GM21423 (cell line): ENCODE data around the gene GJA4.

Experiments
- ATAC-seq: cut with Tn5 transposase; IDR thresholded peaks from one replicate; pipeline ENCODE4 v1.9.1; 2021; ENCODE audit warnings: mild to moderate bottlenecking, moderate library complexity; ENCODE audit not compliant: unreplicated experiment

The GJA4 gene

DNA sequence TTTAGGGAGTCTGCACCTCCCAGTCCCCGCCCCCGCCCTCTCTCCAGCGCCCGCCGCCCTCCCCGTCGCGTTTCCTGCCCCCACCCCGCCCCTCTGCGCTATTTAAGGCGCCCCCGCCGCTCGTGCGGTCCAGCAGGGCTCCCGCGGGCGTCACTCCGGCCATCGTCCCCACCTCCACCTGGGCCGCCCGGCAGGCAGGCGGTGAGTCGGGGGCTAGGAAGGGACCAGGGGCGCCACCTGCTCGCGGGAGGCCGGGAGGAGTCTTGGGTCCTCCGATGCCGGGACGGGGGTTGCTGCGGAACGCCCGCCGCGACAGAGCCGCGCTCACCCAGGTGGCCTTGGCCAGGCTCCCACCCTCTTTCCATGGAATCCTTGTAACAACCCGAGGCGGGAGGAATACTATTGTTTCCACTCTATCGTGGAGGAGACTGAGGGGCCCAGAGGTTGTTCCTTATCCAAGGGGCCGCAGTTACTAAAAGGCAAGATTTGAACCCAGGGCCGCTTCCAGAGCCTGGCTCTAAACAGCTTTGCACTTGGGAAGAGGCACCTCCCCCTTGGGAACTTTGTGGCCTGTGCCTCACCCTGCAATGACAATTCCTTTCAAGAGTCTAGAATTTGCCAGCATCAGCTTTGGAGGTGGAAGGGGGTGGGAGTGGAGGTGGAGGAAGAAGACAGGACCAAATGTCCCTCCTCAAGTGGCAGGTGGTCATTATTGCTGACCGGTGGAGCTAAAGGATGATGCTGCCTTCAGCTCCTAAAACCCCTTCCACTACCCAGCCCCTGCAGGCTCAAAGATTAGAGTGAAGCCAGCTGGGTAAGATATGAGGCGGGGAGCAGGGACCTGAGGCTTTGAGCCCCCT is at the start of gene GJA4:
GJA4 (plus strand) TSS at position 132 of the 860 bp plus-strand sequence. CDS start 1,215 bp downstream, outside the sequence.
- no peak for ATAC-seq

DNA sequence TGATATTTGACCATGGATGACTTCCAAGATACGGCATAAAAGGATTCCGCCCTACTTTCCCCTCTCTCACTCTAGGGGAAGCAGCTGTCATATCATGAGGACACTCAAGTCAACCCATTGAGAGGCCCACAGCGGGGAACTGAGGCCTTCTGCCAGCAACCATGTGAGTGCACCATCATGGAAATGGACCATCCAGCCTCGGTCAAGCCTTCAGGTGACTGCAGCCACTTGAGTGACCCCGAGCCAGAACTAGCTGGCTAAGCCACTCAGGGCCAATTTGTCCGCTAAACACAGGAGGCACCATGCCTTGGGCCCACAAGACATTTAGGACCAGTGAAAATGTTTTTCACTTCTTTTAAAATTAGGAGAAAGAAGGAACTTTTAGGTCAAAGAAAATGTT is 49.0 kb upstream of the GJA4 start:
- ATAC-seq = no peak

DNA sequence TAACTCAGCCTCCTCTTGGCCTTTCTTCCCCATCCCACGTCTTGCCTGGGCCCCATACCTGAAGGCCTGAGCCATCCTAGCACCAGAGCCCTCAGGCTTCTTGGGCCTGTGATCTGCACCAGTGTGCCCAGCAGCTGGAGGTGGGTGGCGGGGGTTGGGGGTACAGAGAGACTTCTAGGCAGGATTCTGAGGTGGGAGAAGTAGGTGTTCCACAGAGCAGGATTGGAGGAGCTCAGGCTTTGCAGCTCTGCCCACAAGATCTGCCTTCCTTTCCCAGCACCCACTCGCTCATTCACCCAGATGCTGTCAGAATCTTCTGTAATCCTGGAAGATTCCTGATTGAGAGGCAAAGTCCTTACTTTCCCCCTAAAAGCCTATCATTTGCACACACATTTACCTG is 47.9 kb upstream of the GJA4 start:
- ATAC-seq = no peak

DNA sequence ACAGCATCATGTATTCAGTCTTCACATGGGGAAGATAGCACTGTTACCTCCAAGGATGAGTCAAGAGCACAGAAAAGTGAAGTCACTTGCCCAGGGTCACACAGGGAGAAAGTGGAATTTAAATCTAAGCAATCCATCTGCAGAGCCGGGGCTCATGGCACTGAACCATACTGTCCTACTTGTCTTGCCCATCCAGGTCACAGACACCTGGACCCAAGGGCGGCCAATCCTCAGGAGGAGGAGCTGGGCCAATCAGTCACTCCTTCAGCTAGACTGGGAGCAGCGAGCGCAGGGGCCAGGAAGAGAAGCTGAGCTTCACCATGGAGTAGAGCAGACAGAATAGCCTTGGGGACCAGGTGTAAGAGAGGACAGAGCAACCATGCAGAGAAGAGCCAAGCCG is 47.1 kb upstream of the GJA4 start:
- ATAC-seq = no peak

DNA sequence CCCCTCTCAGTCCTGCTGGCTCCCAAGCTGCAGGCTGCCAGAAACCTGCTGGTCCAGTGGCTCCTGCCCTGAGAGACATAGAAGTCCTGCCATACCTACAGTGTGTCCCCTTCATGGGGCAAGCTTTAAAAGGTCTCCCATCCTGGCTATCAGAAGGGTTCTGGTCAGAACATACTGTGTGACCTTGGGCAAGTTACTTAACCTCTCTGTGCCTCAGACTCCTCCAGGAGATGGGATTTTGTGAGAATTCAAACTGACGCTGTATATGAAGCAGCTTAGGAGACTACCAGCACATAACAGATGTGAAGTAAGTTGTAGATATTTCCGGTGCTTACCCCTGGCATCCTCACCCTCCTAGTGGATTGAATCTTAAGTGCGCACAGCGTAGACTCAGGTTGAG is 46.7 kb upstream of the GJA4 start:
- no peak for ATAC-seq

DNA sequence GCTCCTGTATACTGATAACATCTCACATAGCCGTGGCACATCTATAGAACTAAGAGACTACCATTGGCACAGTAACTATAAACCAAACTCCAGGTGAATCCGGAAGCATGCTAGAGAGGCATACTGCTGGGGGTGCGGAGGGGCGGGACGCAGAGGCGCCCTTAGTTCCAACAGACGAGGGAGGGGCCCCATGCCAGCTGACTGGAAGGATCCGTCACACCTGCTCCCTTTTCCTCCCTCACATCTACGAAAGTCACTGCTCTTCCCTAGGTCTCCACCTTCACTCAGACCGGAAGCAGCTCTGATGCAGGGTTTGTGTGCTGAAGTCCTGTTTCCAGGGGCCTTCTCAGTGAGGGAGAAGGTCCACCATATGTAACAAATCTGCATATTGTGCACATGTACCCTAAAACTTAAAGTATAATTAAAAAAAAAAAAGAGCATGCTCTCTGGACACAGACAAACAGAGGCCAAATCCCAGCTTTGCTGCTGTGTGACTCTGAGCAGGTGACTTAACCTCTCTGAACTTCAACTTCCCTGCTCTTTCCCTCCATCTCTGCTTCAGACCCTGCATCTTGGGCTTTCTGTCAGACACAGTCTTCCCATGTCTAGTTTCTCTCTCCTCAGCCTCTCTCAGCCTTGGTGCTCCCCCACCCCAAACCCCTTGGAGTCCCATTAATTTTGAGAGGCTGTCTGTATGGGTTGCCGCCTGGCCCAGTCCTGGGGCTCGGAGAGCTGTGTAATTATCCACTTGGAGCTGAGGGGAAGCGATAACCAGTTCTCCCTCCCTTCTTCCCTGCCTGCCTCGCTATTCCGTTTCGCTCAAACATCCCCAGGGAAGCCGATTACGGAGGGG is 45.8 kb upstream of the GJA4 start:
- ATAC-seq = no peak

DNA sequence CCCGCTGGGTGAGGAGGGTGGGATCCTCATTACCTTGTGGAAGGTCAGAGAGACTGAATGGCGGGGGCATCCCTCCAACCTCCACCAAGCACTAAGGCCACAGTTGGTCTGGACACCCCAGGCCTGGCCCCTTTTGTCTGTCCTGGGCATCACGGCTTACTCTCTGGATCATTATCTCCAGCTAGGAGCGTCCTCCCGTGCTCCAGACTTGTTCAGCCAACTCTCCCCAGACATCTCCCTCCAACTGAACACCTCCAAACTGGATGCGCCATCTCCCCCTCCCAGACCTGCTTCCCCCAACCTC is 45.2 kb upstream of the GJA4 start:
- ATAC-seq = no peak

DNA sequence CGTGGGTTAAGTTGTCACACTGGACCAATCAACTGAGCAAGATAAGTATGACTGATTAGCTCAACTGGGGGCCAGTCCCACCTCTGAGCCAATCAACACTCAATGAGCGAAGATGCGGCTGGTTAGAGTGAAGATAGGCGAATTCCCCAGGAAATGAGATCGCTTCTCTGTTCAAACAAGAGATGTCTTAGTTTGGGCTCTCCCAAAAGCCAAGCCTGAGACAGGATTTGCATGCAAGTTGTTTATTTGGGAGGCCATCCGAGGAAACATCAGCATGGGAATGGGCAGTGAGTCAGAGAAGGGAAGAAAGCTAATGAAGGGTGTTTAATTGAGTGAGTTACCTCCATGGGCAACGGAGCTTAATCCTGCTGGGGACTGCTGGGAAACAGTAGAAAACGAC is 42.8 kb upstream of the GJA4 start:
- no peak for ATAC-seq

DNA sequence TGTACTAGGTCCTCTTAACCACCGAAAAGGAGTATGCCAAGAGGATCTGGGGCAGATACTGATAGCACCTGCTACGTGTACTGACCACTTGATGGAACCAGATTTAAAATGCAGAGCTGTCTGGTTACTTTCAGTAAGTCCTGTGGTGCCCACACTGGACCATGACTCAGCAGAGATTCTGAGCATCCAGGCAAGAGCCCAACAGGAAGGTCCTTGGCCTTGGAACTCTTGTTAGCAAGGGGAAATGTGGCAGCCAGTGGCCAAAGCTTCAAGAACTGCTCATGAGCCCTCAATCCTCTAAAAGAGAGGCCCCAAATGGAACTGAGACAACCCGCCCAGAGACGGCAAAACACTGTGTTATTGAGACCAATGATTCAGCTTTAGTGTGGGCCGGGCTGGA is 42.2 kb upstream of the GJA4 start:
- no peak for ATAC-seq

DNA sequence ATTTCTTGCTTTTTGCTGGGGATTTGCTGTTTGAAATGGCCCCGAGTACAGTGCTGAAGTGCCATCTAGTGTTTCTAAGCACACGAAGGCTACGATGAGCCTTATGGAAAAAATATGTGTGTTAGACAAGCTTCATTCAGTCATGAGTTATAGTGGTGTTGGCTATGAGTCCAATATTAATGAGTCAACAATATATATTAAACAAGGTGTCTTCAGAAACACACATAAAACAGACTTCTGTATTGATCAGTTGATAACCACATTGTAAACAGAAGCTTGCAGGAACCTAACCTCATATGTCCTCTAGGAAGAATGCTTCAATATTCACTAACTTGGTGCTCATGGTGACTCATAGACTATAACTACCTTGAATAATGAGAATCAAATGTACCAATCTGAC is 39.6 kb upstream of the GJA4 start:
- ATAC-seq = no peak

DNA sequence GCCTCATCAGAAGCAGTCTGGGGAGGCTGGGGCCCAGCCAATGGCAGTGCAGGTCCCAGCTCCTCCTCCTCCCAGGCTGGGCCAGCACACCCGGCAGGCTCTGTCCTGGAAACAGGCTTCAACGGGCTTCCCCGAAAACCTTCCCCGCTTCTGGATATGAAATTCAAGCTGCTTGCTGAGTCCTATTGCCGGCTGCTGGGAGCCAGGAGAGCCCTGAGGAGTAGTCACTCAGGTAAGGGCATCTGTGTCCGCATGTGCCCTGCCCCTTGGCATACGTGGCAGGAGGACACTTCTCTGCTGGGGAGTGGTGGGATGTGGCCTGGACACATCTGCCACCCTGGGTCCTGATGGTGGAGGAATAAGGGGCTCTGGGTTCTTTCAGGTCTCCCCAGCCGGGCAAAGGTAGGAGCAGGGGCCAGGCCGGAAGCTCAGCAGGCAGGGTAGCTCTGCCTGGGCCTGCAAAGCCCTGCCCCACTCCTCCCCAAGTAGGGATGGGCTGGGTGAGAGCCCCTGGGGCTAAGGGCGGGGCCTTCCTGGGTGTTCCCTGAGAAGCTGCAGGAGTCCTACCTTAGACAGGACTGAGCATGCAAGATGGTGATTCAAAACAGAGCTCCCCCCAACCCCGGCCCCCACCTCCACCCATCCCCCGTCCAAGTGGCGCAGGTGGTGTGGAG is 37.7 kb upstream of the GJA4 start, which contains the start of gene GJB5:
GJB5 (plus strand) TSS at position 84 of the 674 bp plus-strand sequence. CDS start 2,284 bp downstream, outside the sequence.
- ATAC-seq = no peak

DNA sequence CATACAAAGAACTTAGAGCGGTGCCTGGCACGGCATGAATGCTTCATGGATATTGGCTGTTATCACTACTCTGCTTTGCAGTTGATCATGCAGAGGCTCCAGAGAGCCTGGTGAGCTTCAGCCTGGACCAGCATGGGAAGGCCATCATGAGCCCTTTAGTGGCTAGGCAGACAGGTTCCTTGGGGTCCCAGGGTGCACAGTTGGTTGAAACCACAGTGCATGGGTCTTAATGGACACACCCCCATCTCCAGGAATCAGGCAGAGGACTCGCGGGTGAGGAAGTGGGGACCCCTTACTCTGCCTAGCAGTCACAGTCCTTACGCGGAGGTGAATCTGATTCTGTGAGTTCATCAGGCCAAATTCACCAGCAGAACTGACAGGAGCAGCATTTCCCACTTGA is 36.8 kb upstream of the GJA4 start:
- ATAC-seq = no peak

DNA sequence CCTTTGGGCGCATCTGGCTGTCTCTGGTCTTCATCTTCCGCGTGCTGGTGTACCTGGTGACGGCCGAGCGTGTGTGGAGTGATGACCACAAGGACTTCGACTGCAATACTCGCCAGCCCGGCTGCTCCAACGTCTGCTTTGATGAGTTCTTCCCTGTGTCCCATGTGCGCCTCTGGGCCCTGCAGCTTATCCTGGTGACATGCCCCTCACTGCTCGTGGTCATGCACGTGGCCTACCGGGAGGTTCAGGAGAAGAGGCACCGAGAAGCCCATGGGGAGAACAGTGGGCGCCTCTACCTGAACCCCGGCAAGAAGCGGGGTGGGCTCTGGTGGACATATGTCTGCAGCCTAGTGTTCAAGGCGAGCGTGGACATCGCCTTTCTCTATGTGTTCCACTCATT is 35.4 kb upstream of the GJA4 start:
- no peak for ATAC-seq

DNA sequence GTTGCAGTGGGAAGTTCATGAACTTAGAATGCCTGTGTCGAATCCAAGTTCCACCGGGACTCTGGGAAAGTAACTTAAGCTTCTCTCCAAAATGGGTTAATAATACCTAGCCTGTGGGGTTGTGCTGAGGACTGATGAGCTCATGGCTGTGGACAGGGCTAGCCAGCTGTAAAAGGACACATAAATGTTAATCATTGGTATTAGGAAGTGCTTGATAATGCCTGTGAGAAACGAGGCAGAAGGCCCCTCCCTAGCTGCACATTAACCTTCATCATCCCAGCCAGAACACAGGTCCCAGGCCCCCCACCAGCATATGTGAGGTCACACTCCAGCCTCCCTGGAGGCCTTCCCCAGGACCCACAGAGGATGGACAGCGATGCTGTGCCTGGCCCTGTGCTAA is 34.0 kb upstream of the GJA4 start:
- no peak for ATAC-seq

DNA sequence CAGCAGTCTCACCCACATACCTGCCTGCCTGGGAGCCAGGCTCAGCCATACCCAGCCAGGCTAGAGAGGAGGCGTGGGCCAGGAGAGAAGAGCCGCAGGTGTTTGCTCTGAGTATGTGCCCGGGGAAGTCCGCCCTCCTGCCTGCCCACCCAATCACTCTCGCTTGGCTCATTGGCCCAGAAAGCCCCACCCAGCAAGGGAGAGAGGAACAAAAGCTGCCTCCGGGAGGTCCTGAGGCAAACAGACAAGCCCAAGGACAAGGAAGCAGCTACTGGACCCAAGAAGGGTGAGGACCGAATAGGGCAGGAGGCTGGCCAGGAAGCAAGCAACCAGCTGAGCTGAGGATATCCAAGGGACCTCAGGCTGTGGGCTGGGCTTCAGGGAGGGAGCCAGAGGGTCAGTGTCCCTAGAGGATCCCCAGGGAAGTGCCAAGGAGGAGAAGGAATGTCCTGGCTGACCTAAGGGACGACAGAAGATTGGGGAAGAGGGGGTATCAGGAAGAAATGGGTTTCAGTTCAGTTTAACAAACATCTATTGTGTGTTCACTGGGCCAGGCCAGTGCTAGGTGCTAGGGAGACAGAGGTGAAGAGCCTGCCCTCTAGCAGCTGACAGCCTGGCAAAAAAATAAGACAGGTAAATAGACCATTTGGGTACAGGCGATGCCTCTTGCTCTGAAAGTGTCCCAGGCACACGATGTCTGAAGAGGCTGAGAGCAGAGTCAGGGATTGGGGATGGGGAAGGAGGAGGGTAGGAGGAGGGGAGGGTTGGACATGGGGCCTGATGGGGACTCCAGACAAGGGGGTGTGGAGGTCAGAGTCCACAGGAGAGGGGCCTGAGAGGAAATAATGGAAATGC is 33.1 kb upstream of the GJA4 start, which contains the start of gene GJB4:
GJB4 (plus strand) TSS at position 238 of the 855 bp plus-strand sequence. CDS start 1,515 bp downstream, outside the sequence.
- no peak for ATAC-seq

DNA sequence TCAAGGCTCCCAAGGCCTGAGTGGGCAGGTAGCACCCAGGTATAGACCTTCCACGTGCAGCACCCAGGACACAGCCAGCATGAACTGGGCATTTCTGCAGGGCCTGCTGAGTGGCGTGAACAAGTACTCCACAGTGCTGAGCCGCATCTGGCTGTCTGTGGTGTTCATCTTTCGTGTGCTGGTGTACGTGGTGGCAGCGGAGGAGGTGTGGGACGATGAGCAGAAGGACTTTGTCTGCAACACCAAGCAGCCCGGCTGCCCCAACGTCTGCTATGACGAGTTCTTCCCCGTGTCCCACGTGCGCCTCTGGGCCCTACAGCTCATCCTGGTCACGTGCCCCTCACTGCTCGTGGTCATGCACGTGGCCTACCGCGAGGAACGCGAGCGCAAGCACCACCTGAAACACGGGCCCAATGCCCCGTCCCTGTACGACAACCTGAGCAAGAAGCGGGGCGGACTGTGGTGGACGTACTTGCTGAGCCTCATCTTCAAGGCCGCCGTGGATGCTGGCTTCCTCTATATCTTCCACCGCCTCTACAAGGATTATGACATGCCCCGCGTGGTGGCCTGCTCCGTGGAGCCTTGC is 31.5 kb upstream of the GJA4 start:
- no peak for ATAC-seq

DNA sequence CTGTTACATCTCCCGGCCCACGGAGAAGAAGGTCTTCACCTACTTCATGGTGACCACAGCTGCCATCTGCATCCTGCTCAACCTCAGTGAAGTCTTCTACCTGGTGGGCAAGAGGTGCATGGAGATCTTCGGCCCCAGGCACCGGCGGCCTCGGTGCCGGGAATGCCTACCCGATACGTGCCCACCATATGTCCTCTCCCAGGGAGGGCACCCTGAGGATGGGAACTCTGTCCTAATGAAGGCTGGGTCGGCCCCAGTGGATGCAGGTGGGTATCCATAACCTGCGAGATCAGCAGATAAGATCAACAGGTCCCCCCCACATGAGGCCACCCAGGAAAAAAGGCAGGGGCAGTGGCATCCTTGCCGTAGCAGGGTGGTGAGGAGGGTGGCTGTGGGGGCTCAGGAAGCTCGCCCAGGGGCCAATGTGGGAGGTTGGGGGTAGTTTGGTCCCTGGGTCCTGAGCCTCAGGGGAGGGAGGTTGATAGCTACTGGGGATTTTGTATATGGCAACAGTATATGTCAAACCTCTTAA is 31.0 kb upstream of the GJA4 start:
- no peak for ATAC-seq

DNA sequence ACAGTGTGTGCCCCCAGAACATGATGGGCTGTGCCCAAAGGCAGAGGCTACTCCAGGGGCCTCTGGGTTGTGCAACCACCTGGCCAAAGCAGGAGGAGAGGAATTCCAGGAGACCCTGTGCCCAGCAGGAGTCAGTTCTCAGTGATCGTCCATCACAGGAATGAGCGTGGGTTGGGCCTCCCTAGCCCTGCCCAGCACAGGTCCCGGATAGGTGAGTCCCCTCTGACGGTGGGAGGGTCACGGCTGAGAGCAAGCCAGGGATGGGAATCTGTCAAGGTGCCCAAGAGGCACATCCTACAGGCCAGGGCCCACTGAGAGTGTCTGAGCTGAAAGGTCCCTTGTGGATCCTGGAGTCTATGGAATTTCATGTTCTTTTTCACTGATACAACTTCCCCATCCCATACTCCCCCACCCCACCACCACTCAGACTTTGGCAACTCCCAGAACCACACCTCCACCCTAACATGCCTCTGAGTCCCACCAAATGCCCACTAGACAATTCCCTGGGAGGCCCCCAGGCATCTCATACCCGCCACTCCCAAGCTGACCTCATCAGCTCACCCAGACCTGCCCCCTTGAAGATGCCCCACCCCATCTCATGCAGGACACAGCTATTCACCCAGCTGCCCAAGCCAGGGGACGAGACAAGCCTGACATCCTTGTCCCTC is 30.2 kb upstream of the GJA4 start:
- ATAC-seq = no peak

DNA sequence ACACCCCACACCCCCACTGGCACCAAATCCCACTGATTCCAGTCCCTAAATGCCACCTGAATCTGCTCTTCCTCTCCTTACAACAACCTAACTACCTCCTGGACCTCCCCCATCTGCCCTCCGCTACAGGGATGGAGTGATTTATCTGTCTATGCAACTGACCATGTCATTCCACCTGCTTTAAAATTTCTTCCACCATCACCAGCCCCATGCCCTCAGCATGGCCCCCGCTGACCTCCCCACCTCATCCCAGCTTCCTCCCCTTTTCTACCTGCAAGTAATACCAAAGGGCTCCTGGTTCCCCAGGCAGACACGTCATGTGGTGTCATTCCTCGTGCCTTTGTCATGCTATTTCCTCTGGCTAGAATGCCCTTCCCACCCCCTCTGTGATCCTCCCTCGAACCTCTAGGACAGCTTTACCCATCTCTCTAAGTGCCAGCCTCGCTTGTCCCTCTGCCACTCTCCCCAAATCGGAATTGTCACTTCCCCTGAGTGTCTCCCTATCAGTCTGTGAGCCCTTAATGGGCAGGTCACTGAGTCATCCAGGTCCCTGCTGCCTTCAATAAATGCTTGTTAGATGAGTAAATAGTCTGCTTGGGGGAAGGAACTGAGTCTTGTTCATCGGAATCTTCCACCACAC is 29.5 kb upstream of the GJA4 start:
- no peak for ATAC-seq
